AG08396 (cell line): Measurements from ENCODE around the gene AUH.
"Not testable (repeated sequence)": the region's sequence is repeated elsewhere in the genome, so short reads cannot be mapped to it uniquely, and the experiment has no call there.

Experiments
- DNase-seq: peaks from one replicate; pipeline ENCODE4 v3.0.0; 2012; ENCODE audit warnings: low spot score, mixed read lengths

AUH gene

GRCh38 chr9:91208419-91208745, 153.3 kb downstream of the AUH start:
- no peak for DNase-seq

GRCh38 chr9:91207729-91208418, 153.8 kb downstream of the AUH start:
- DNase-seq: peak; percentile 55

GRCh38 chr9:91207397-91207728, 154.4 kb downstream of the AUH start:
- DNase-seq: no peak

DNA sequence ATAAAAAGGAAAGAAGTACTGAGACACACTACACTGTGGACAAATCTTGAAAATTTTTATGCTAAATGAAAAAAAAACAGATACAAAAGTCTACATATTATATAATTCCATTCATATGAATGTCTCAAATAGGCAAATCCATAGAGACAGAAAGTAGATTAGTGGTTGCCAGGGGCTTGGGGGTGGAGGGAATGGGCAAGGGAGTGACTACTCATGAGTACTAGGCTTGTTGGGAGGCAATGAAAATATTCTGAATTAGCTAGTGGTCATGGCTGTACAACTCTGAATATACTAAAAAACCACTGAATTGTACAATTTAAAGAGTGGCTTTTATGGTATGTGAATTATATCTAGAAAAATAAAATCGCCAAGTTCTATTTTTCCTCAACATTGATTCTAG, 154.9 kb downstream of the AUH start:
- DNase-seq: no peak

GRCh38 chr9:91202736-91203283, 158.9 kb downstream of the AUH start:
- no peak for DNase-seq

DNA sequence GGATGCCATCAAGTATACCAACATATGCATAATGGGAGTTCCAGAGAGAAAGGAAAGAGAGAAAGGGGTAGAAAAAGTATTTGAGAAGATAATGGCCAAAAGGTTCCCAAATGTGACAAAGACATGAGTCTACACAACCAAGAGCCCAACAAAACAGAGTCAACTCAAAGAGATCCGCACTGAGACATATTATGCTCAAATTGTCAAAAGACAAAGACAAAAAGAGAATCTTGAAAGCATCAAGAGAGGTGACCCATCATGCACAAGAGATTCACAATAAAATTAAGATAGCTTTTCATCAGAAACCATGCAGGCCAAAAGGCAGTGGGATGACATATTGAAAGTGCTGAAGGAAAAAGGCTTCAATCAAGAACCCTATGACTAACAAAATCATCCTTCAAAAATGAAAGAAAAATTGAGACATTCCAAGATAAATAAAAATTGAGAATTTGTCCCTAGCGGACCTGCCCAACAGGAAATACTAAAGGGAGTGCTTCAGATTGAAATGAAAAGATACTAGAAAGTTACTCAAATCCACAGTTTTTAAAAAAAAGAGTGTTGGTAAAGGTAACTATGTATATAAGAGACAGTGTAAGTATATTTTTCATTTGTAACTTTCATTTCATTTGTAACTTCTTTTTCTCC, 160.9 kb downstream of the AUH start:
- DNase-seq: no peak

DNA sequence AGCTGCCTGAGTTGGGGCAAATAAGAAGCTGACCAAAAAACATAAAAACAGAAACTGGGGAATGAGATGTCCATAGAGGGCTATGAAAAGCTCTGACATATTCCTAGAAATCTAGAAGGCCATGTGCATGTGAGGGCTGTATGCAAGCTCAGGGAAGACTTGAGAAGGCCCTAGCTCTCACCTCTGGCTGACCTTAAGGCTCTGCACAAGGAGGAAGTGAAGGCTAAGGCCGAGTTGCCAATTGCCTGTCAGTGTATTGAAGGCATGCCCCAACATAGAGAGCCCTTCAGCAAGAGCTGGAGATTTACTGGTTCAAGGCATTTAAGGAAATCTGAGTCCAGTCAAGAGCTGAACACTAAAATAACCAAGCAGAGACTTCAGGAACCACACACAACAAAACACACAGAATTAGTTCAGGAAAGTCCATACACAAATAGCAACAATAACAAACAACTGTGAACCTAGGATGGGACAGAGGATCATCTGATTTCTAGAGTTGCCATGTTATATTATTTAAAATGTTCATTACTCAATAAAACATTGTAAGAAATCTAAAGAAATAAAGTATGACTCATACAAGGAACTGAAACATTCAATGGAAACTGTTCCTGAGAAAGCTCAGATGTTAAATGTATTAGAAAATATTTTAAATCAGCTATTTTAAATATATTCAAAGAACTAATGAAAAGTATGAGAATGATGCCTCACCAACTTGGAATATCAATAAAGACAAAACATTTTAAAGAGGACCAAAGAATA, 161.8 kb downstream of the AUH start:
- no peak for DNase-seq

DNA sequence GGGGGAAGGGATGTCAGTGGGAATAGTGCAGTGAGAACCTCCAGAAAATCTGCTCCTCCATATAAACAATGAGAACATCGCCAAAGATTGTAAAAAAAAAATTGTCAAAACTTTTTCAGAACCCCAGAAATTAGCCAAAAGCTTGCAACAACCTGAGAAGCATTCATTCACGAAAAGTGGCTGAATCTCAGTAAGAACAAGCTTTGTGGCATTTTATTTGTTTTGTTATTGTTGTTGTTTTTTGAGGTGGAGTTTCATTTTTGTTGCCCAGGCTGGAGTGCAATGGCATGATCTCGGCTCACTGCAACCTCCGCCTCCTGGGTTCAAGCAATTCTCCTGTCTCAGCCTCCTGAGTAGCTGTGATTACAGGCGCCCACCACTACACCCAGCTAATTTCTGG, 162.8 kb downstream of the AUH start:
- not testable (repeated sequence) for DNase-seq

- DNase-seq: no peak
Measured at GRCh38 chr9:91198405-91198804, 163.3 kb downstream of the AUH start.

GRCh38 chr9:91197232-91198181, 164.2 kb downstream of the AUH start:
- peak; percentile 79 for DNase-seq

GRCh38 chr9:91196103-91196950, 165.4 kb downstream of the AUH start:
- DNase-seq: no peak

DNA sequence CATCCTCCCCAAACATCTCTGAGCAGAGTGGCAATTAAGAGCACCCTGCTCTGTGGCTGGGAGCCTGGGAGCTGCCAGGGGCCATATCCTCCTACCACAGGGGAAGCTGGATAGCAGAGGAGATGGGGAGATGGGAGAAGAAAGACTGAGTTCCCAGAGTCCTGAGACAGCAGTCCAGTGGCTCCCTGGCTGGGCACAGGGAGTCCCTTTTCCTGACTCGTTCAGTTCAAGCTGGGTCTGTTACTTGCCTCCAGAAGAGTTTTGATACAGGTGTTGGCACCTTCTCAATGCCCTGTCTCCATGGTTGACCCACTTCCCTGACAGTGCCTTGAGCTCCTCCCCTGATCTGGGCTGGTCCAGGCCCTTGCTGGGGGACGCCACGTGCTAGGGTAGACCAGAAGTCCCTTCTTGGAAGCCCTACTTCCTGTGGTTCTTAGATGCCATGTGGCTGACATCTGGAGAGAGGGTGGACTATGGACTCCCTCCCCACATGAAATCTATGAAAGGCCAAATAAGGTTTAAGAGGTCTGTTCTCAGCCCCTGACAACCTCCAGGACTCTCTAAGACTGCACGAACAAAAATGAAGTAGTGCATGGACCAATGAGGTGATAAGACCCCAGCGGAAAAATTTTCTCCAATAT, 166.2 kb downstream of the AUH start:
- DNase-seq: no peak

- DNase-seq: peak; percentile 84
Measured at GRCh38 chr9:91193658-91194391, 167.9 kb downstream of the AUH start.

DNA sequence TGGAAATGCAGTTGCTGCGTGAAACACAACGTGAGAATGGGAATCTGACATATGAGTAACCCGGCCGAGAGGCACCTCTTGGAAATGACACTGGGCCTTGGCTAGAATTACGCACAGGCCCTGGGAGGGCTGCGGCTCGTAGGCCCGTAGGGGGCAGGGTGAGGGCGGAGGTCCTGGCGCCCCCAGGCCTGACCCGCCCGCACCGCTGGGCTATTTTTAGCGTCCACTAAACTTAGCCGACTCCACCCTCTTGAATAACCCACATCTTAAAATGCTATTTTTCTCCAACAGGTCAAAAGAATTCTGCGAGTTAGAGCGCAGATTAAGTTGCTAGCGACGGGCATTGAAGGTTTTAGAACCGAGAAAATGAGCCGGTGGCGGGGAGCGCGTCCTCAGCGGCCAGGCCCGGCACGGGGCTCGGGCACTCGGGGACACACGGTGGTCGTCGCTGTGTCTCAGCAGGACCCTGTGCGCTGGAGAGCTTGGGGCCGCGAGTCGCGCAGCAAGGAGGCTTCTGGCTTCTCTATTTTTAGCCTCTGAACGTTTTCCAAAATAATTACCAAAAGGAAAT, 168.5 kb downstream of the AUH start:
- DNase-seq: peak; percentile 92

- DNase-seq: no peak
Measured at GRCh38 chr9:91192381-91193086, 169.2 kb downstream of the AUH start.

GRCh38 chr9:91191411-91192380, 170.0 kb downstream of the AUH start:
- no peak for DNase-seq

DNA sequence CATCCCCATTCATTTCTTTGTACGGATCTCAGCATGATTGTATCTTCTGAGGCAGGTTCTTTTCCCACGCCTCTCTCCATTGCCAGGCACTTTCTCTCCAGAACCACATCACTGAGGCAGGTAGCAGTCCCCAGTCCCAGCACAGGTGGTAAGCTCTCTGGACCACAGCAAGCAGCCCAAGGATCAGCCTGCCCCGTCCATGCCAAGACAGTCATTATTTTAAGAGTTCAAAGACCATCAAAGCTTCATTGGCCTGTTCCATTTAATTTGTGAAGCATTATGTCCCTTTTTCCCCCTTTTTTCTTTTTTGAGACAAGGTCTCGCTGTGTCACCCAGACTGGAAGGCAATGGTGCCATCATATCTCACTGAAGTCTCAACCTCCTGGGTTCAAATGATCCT, 171.7 kb downstream of the AUH start:
- DNase-seq: no peak
